Cardiac muscle cell (in vitro differentiated cells and primary cell): Measurements from ENCODE around the gene PRXL2B. TPM values are rescaled to one million over a fixed set of nuclear protein-coding genes. Genes with fewer than 3 reads are reported as not detected.

Experiments
- DNase-seq, 2 donors: peaks; one replicate each; pipeline versions ENCODE4 v3.0.0 to v3.0.0-alpha.2; 2010 to 2017; ENCODE audit warnings: low read depth in 1 of 2, low spot score in 1 of 2
- H3K27ac ChIP-seq: fragments of 200-600 bp; sonication (generic); 2 replicates; pipeline ENCODE4 v1.5.1; 2016
- H3K27me3 ChIP-seq: fragments of 200-600 bp; sonication (generic); 2 replicates; pipeline ENCODE4 v1.6.0; 2016; ENCODE audit warnings: control low read depth
- H3K36me3 ChIP-seq: fragments of 200-600 bp; sonication (generic); 2 replicates; pipeline ENCODE4 v1.5.1; 2016; ENCODE audit warnings: control low read depth
- H3K4me1 ChIP-seq: fragments of 200-600 bp; sonication (generic); 2 replicates; pipeline ENCODE4 v1.8.1; 2017; ENCODE audit warnings: low read depth, mild to moderate bottlenecking, mixed run types
- H3K4me3 ChIP-seq: fragments of 200-600 bp; sonication (generic); 2 replicates; pipeline ENCODE4 v1.5.1; 2016; ENCODE audit warnings: mild to moderate bottlenecking
- H3K9me3 ChIP-seq: fragments of 200-600 bp; sonication (generic); 2 replicates; pipeline ENCODE4 v1.5.1; 2017; ENCODE audit warnings: low read depth, mild to moderate bottlenecking, control low read depth
- polyA plus RNA-seq: library from polyadenylated mRNA; unstranded; fragments of >200 nt; fragmentation: Nextera tagmentation; extraction: Ambion mirVana; gene quantifications from 2 replicates; pipeline ENCODE4 v1.2.1, GENCODE V29; 2016
- total RNA-seq: library from RNA; depleted of rRNA; stranded (reverse); fragments of >200 nt; gene quantifications from 2 replicates; pipeline ENCODE4 v1.2.3, GENCODE V29; 2016
- TF ChIP-seq, protein P1 (sequence below): IDR thresholded peaks from 2 replicates; pipeline ENCODE4 v1.5.1; 2012; ENCODE audit warnings: low read depth, mild to moderate bottlenecking, low read length

Gene PRXL2B
- total and polyA plus RNA-seq, 2 experiments from 2014 or later: 53.0 to 59.5 TPM

DNA sequence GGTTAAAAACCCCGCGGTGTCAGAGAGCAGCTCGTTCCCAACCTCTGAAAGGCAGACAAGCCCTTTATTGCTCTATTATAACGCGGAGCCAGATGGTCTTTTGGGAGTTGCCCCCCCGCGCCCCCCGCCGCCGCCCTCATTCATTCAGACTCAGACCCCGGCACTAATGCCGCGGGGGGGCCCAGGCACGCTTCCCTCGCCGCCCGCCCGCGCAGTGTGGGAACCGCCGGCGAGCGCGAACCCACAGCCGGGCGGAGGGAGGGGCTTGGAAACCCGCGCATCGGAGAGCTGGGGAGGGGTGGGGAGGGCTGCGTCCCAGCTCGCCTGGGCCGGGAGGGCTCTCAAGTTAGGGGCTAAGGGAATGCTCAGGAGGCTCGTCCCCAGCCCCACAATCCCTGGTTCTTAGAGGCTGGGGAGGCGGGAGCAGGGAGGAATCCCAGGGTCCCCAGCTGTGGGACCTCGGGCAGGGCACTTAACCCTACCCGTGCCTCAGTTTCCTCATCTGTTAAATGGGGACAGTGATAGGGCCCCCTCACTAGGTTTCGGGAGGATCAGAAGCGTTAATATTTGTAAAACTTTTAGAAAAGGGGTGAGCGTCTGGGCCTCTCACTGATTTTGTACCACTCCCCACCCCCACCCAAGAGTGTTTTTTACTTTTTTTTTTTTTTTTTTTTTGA, 45.6 kb upstream of the PRXL2B start:
- peaks cover 27% of the 10 kb centered on the region for H3K4me1 ChIP-seq
- TF ChIP-seq, protein P1, sequence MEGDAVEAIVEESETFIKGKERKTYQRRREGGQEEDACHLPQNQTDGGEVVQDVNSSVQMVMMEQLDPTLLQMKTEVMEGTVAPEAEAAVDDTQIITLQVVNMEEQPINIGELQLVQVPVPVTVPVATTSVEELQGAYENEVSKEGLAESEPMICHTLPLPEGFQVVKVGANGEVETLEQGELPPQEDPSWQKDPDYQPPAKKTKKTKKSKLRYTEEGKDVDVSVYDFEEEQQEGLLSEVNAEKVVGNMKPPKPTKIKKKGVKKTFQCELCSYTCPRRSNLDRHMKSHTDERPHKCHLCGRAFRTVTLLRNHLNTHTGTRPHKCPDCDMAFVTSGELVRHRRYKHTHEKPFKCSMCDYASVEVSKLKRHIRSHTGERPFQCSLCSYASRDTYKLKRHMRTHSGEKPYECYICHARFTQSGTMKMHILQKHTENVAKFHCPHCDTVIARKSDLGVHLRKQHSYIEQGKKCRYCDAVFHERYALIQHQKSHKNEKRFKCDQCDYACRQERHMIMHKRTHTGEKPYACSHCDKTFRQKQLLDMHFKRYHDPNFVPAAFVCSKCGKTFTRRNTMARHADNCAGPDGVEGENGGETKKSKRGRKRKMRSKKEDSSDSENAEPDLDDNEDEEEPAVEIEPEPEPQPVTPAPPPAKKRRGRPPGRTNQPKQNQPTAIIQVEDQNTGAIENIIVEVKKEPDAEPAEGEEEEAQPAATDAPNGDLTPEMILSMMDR: no peak
- H3K9me3 ChIP-seq: no peaks in the 10 kb centered on the region
- peaks cover 39% of the 10 kb centered on the region for H3K27me3 ChIP-seq
- H3K27ac ChIP-seq: no peak overlapping the region
- DNase-seq: peak in 1 of 2 donors; percentile 27
- H3K36me3 ChIP-seq: no peaks in the 10 kb centered on the region
- no peak overlapping the region for H3K4me3 ChIP-seq

DNA sequence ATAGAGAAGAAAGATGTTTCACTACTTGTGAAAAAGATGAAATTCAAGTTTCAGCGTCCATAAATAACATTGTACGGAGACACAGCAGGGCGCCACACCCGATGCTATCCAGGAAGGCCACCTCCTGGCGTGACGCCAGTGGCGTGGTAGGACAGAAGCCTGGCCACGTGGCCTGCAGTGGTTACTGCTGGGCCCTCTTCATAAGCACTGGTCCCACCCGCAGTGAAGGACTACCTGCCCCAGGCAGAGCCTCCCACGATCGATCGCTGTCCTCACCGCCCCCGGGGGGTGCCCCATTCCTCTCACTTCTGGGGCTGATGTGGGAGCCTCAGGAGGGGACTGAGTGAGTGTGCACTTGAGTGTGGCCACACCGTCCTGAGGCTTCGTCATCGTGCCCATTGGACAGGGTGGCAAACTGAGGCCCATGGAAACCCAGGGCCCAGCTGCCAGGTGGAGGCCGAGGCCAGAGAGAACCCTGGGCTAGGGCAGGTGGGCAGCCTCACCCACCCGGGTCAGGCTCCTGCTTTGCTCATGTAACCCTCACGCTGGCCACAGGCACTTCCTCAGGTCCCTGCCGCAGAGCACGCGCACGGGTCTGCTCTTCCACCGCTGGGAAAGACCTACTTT, 44.8 kb upstream of the PRXL2B start:
- DNase-seq: no peak
- H3K4me1 ChIP-seq: peaks cover 33% of the 10 kb centered on the region
- no peaks in the 10 kb centered on the region for H3K9me3 ChIP-seq
- TF ChIP-seq, protein P1: no peak
- no peaks in the 10 kb centered on the region for H3K36me3 ChIP-seq
- H3K27me3 ChIP-seq: peaks cover 31% of the 10 kb centered on the region
- H3K4me3 ChIP-seq: no peak overlapping the region
- no peak overlapping the region for H3K27ac ChIP-seq

DNA sequence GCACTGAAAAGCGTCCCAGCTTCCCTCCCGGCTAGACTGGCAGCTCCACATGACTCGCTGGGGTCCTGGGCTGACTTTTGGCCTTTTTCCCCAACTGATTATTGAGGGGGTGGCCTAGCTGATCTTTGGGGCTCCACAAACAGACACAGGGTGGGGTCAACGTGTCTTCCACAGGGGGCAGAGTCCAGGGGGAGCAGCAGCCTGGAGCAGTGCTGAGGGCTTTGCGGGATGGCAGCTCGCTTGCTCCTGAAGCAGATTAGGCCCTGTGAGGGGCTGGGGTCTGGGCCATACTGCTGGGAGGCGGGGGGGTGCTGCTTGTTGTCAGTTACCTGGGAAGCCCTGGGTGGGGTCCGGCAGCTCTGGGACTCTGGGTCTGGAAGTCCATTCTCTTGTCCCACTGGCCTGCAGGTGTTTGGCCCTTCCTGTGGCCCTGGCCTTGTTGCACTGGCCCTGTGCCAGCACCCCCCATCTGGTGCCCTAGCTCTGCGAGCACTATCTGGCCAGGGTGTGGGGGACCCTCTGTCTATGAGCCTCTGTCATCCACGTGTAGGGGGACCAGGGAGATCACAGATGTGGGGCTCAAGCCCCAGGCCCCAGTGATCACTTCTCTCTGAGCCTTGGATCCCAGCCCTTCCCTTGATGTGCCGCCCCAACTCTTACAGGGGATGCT, 44.2 kb upstream of the PRXL2B start:
- Histone ChIP-seq H3K27me3 (peaks cover 25% of the 10 kb centered on the region), H3K9me3 (no peaks in the 10 kb centered on the region)
- TF ChIP-seq, protein P1: no peak

DNA sequence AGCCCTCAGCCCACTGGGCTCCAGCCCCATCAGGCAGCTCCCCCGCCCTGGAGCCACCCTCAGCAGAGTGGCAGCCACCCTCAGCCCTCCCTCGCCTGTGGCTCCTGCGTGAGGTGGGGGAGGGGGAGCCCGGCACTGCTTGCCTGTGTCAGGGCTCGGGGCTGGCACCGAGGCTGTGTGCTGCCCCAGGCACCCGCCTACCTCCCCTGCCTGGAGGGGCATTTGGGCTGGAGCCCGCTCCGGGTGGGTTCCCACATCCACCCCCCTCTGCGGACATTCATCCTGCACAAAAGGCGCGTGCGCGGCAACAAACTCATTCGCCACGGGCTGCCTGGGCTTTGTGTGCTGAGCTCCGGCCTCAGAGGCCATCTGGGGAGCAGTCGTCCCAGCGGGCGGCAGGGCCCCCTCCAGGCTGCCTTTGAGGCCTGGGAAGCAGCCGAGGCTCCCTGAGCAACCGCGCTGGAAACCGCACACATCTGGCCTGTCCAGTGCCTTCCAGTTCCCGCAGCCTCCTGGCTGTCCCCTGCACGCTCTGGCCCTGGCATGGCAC, 43.0 kb upstream of the PRXL2B start:
- peaks cover 15% of the 10 kb centered on the region for H3K27me3 ChIP-seq
- H3K36me3 ChIP-seq: no peaks in the 10 kb centered on the region
- no peak overlapping the region for H3K4me3 ChIP-seq
- peaks cover 35% of the 10 kb centered on the region for H3K4me1 ChIP-seq
- DNase-seq: peak in 1 of 2 donors; percentile 46
- TF ChIP-seq, protein P1: no peak
- H3K9me3 ChIP-seq: no peaks in the 10 kb centered on the region
- peak overlapping the region; percentile 91 for H3K27ac ChIP-seq

More for the DNA sequence above, 44.2 kb upstream of the PRXL2B start:
- Histone ChIP-seq H3K4me3 (no peak overlapping the region), H3K27ac (no peak overlapping the region), H3K4me1 (peaks cover 35% of the 10 kb centered on the region), H3K36me3 (no peaks in the 10 kb centered on the region)
- DNase-seq: no peak

DNA sequence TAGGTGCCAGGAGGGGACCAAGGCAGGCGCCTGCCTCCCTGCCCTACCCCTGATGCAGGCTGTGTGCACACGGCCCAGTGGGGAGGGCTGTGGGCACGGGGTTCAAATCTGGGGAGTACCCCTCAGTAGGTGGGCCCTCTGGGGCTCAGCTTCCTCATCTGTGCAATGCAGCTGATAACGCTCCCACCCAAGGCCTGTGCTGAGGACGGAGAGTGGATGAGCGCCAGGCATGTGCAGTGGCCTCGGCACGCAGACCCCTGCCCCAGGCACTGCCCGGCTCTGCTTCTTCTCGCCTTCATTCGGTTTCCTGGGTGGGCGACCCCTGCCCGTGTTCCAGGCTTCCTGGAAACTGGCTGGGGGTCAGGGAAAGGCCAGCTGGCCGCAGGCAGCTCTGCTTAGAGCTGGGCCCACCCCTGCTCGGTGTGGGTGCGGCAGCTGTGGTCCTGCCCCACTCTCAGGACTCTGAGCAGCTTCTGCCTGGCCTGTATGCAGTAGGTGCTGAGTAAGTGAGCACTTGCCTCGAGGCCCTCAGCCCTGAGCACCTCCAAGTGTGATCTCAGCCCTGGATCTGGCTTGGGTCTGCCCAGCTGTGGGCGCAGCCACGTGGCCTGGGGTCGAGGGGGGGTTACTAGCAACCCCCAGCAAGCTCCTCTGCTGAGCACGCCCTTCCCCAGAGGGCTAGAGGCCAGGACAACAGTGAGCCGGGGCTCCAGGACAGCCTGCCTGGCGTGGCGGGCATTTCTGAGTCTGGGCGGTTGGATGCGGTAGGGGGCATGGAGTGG, 42.3 kb upstream of the PRXL2B start:
- TF ChIP-seq, protein P1: no peak
- Histone ChIP-seq H3K4me3 (no peak overlapping the region), H3K27me3 (peaks cover 11% of the 10 kb centered on the region), H3K4me1 (peaks cover 35% of the 10 kb centered on the region), H3K36me3 (no peaks in the 10 kb centered on the region), H3K27ac (peak overlapping the region; percentile 91), H3K9me3 (no peaks in the 10 kb centered on the region)
- DNase-seq: no peak
